Amniotic epithelial cell (primary cell): ENCODE measurements around the gene ENTHD1.

Source experiments
- DNase-seq: peaks from one replicate; pipeline ENCODE4 v3.0.0-alpha.2; 2010; ENCODE audit warnings: low read depth

Gene ENTHD1

GRCh38 chr22:39893526-39893925, at the start of gene ENTHD1:
ENTHD1 (minus strand) TSS chr22:39893760; CDS start chr22:39887748, 6,012 bp downstream.
- no peak for DNase-seq

GRCh38 chr22:39943337-39943736, 49.8 kb upstream of the ENTHD1 start:
- no peak for DNase-seq

GRCh38 chr22:39942439-39943230, 49.1 kb upstream of the ENTHD1 start:
- peak; percentile 25 for DNase-seq

GRCh38 chr22:39941601-39942000, 48.0 kb upstream of the ENTHD1 start:
- no peak for DNase-seq

- no peak for DNase-seq
Measured at GRCh38 chr22:39940757-39941305, 47.3 kb upstream of the ENTHD1 start.

GRCh38 chr22:39939830-39940229, 46.3 kb upstream of the ENTHD1 start:
- no peak for DNase-seq

- DNase-seq: no peak
Measured at GRCh38 chr22:39938509-39939111, 45.0 kb upstream of the ENTHD1 start.

- DNase-seq: no peak
Measured at GRCh38 chr22:39937906-39938305, 44.3 kb upstream of the ENTHD1 start.

GRCh38 chr22:39936523-39937145, 43.1 kb upstream of the ENTHD1 start:
- no peak for DNase-seq

GRCh38 chr22:39935612-39936011, 42.1 kb upstream of the ENTHD1 start:
- DNase-seq: no peak

GRCh38 chr22:39935116-39935515, 41.6 kb upstream of the ENTHD1 start:
- no peak for DNase-seq

- DNase-seq: no peak
Measured at GRCh38 chr22:39933741-39934140, 40.2 kb upstream of the ENTHD1 start.

GRCh38 chr22:39932918-39933649, 39.5 kb upstream of the ENTHD1 start:
- DNase-seq: peak; percentile 33

GRCh38 chr22:39932166-39932565, 38.6 kb upstream of the ENTHD1 start:
- no peak for DNase-seq

GRCh38 chr22:39931251-39931650, 37.7 kb upstream of the ENTHD1 start:
- no peak for DNase-seq

- DNase-seq: no peak
Measured at GRCh38 chr22:39928536-39929520, 35.3 kb upstream of the ENTHD1 start.

GRCh38 chr22:39927544-39927943, 34.0 kb upstream of the ENTHD1 start:
- no peak for DNase-seq

- no peak for DNase-seq
Measured at GRCh38 chr22:39926753-39927152, 33.2 kb upstream of the ENTHD1 start.

- no peak for DNase-seq
Measured at GRCh38 chr22:39925909-39926679, 32.5 kb upstream of the ENTHD1 start.

GRCh38 chr22:39925273-39925672, 31.7 kb upstream of the ENTHD1 start:
- no peak for DNase-seq
